ENCODE results near the gene SGTA. TPM values are rescaled to one million over a fixed set of nuclear protein-coding genes. Genes with fewer than 3 reads are reported as not detected.

Gene SGTA
- total and polyA plus RNA-seq, 2 of the 13 experiments (the other 11 are each of a cell fraction or from before 2014, with no cell fraction given): 43.9 to 47.4 TPM

DNA sequence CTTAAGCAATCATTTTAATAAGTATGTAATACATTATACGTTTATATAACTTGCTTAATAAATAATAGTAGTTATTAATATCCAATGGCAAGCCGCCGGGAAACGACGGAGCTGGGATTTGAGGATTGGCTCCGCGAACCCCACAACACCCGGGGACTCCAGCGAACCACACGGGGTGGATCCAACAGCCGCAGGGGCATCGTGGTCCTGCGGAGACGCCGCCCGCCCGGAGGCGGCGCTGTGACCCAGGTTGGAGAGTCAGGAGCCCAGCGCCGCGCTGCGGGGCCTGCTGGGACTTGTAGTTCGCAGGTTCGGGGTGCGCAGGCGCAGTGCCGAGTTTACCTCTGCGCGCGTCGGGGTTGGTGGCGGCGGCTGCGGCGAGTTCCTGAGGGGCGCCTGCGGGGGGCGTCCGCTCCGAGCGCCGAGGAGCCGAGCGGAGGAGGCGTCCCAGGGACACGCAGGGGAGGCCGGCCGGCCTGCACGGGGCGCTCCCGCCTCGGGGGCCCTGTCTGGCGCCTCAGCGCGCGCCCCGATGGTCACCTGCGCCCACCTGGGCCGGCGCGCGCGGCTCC lies 36.6 kb upstream of the SGTA start, which contains the start of gene ZNF554 (continued):
- TF ChIP-seq SMARCC2 (IDR thresholded peaks at IDR 0.05) (no peak), ZNF546 (CRISPR knock-in tag; conservative IDR thresholded peaks at IDR 0.05) (peak; percentile 12; the same call in 1 of the 2 replicates), ZNF607 (CRISPR knock-in tag; IDR thresholded peaks at IDR 0.05; ENCODE audit: borderline replicate concordance) (peak; percentile 61), ZC3H4 (CRISPR knock-in tag; IDR thresholded peaks at IDR 0.05; ENCODE audit: borderline replicate concordance) (no peak), ATM (IDR thresholded peaks at IDR 0.05; ENCODE audit: borderline replicate concordance) (no peak), PRPF4 (IDR thresholded peaks at IDR 0.05; ENCODE audit: low read depth, low read length, poor library complexity, severe bottlenecking) (no peak), KDM5A (IDR thresholded peaks at IDR 0.05; ENCODE audit: borderline replicate concordance, low read length) (no peak), ZNF20 (CRISPR knock-in tag; IDR thresholded peaks at IDR 0.05) (no peak), ZMAT3 (CRISPR knock-in tag; conservative IDR thresholded peaks at IDR 0.05) (no peak), SIN3A (IDR thresholded peaks at IDR 0.05; ENCODE audit: borderline replicate concordance, low read depth, low read length) (0 out of 2 replicates have a peak, but pooled peaks have one; percentile 65), ERF (CRISPR knock-in tag; IDR thresholded peaks at IDR 0.05) (peak; percentile 88), ZNF354B (CRISPR knock-in tag; IDR thresholded peaks at IDR 0.05) (no peak), ZNF350 (CRISPR knock-in tag; IDR thresholded peaks at IDR 0.05; ENCODE audit: borderline replicate concordance, low read depth) (peak; percentile 88), SIX1 (CRISPR knock-in tag; IDR thresholded peaks at IDR 0.05; ENCODE audit: borderline replicate concordance) (0 out of 2 replicates have a peak, but pooled peaks have one; percentile 16), JUND (CRISPR knock-in tag; IDR thresholded peaks at IDR 0.05) (no peak), POLR2A (IDR thresholded peaks at IDR 0.05; ENCODE audit: insufficient read depth in 1 of 2, low read depth in 2 of 2, low read length in 2 of 2) (peak; percentile 10 to 60; a peak in 1 of 4 replicates), HNF4G (IDR thresholded peaks at IDR 0.05; ENCODE audit: borderline replicate concordance, low read depth, low read length) (peak; percentile 30; the same call in 1 of the 2 replicates), HNF4G (CRISPR knock-in tag; IDR thresholded peaks at IDR 0.05; ENCODE audit: borderline replicate concordance, low read depth) (peak; percentile 46; the same call in 1 of the 2 replicates), ZNF101 (CRISPR knock-in tag; IDR thresholded peaks at IDR 0.05; ENCODE audit: borderline replicate concordance, low read depth) (no peak), PHF8 (CRISPR knock-in tag; IDR thresholded peaks at IDR 0.05) (peak; percentile 58; the same call in 1 of the 2 replicates), ZNF230 (CRISPR knock-in tag; IDR thresholded peaks at IDR 0.05) (peak; percentile 76; the same call in 1 of the 2 replicates), YEATS4 (CRISPR knock-in tag; IDR thresholded peaks at IDR 0.05; ENCODE audit: borderline replicate concordance) (peak; percentile 67; the same call in 1 of the 2 replicates), PITX1 (CRISPR knock-in tag; IDR thresholded peaks at IDR 0.05) (peak; percentile 50; the same call in 1 of the 2 replicates)
- TF ChIP-seq, protein P1, sequence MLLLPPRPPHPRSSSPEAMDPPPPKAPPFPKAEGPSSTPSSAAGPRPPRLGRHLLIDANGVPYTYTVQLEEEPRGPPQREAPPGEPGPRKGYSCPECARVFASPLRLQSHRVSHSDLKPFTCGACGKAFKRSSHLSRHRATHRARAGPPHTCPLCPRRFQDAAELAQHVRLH (CRISPR knock-in tag; IDR thresholded peaks at IDR 0.05; ENCODE audit: borderline replicate concordance, low read depth): peak; percentile 72; the same call in 1 of the 2 replicates
- TF ChIP-seq, protein P2, sequence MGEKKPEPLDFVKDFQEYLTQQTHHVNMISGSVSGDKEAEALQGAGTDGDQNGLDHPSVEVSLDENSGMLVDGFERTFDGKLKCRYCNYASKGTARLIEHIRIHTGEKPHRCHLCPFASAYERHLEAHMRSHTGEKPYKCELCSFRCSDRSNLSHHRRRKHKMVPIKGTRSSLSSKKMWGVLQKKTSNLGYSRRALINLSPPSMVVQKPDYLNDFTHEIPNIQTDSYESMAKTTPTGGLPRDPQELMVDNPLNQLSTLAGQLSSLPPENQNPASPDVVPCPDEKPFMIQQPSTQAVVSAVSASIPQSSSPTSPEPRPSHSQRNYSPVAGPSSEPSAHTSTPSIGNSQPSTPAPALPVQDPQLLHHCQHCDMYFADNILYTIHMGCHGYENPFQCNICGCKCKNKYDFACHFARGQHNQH (CRISPR knock-in tag; IDR thresholded peaks at IDR 0.05): peak; percentile 87; the same call in 1 of the 2 replicates
- TF ChIP-seq, protein P3, sequence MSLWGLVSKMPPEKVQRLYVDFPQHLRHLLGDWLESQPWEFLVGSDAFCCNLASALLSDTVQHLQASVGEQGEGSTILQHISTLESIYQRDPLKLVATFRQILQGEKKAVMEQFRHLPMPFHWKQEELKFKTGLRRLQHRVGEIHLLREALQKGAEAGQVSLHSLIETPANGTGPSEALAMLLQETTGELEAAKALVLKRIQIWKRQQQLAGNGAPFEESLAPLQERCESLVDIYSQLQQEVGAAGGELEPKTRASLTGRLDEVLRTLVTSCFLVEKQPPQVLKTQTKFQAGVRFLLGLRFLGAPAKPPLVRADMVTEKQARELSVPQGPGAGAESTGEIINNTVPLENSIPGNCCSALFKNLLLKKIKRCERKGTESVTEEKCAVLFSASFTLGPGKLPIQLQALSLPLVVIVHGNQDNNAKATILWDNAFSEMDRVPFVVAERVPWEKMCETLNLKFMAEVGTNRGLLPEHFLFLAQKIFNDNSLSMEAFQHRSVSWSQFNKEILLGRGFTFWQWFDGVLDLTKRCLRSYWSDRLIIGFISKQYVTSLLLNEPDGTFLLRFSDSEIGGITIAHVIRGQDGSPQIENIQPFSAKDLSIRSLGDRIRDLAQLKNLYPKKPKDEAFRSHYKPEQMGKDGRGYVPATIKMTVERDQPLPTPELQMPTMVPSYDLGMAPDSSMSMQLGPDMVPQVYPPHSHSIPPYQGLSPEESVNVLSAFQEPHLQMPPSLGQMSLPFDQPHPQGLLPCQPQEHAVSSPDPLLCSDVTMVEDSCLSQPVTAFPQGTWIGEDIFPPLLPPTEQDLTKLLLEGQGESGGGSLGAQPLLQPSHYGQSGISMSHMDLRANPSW (CRISPR knock-in tag; IDR thresholded peaks at IDR 0.05; ENCODE audit: borderline replicate concordance): no peak

Measured in HepG2 (cell line).